Rectal smooth muscle tissue (tissue), 1 donor: ENCODE data around the gene KRTAP5-1.
A peak's percentile ranks its signal among the peaks of the same experiment; 100 is the strongest.

Experiments used
- H3K27ac ChIP-seq: one replicate; pipeline ENCODE4 v1.7.0; 2013; ENCODE audit warnings: low read depth, low read length, inconsistent platforms
- H3K27me3 ChIP-seq: one replicate; pipeline ENCODE4 v1.7.0; 2013; ENCODE audit warnings: low read length; ENCODE audit not compliant: control insufficient read depth, insufficient read depth
- H3K36me3 ChIP-seq: one replicate; pipeline ENCODE4 v1.7.0; 2013; ENCODE audit warnings: low read length; ENCODE audit not compliant: control insufficient read depth, insufficient read depth
- H3K4me1 ChIP-seq: one replicate; pipeline ENCODE4 v1.7.0; 2013; ENCODE audit warnings: low read length; ENCODE audit not compliant: control insufficient read depth, insufficient read depth
- H3K4me3 ChIP-seq: one replicate; pipeline ENCODE4 v1.7.0; 2013; ENCODE audit warnings: low read length
- H3K9ac ChIP-seq: one replicate; pipeline ENCODE4 v1.7.0; 2013; ENCODE audit warnings: low read length

KRTAP5-1 gene

GRCh38 chr11:1560649-1561251, 24.3 kb downstream of the KRTAP5-1 start:
- peaks cover 2% of the 10 kb centered on the region for H3K27me3 ChIP-seq
- peaks cover 36% of the 10 kb centered on the region for H3K4me1 ChIP-seq
- H3K27ac ChIP-seq, result peak overlapping the region; percentile 97
- H3K36me3 ChIP-seq, result peaks cover 9% of the 10 kb centered on the region
- H3K9ac ChIP-seq, result no peak overlapping the region
- H3K4me3 ChIP-seq, result no peak overlapping the region

- H3K36me3 ChIP-seq, result peaks cover 9% of the 10 kb centered on the region
- H3K4me3 ChIP-seq, result no peak overlapping the region
- peaks cover 32% of the 10 kb centered on the region for H3K4me1 ChIP-seq
These were observed 25.0 kb downstream of the KRTAP5-1 start for GRCh38 chr11:1560002-1560648.

GRCh38 chr11:1559111-1559951, 25.8 kb downstream of the KRTAP5-1 start:
- H3K36me3 ChIP-seq, result peaks cover 9% of the 10 kb centered on the region
- H3K4me3 ChIP-seq, result peak overlapping the region; percentile 4
- peak overlapping the region; percentile 97 for H3K27ac ChIP-seq
- peaks cover 26% of the 10 kb centered on the region for H3K4me1 ChIP-seq
- H3K9ac ChIP-seq, result no peak overlapping the region
- no peaks in the 10 kb centered on the region for H3K27me3 ChIP-seq

More at GRCh38 chr11:1560002-1560648, 25.0 kb downstream of the KRTAP5-1 start:
- H3K9ac ChIP-seq, result no peak overlapping the region
- H3K27me3 ChIP-seq, result peaks cover 2% of the 10 kb centered on the region
- peak overlapping the region; percentile 97 for H3K27ac ChIP-seq

- H3K27ac ChIP-seq, result peak overlapping the region; percentile 97
- H3K36me3 ChIP-seq, result peaks cover 9% of the 10 kb centered on the region
- H3K4me3 ChIP-seq, result peak overlapping the region; percentile 4
- no peaks in the 10 kb centered on the region for H3K27me3 ChIP-seq
- H3K9ac ChIP-seq, result no peak overlapping the region
- H3K4me1 ChIP-seq, result peaks cover 22% of the 10 kb centered on the region
These were observed 26.3 kb downstream of the KRTAP5-1 start for GRCh38 chr11:1558775-1559110.

- peaks cover 9% of the 10 kb centered on the region for H3K36me3 ChIP-seq
- H3K9ac ChIP-seq, result no peak overlapping the region
- peak overlapping the region; percentile 27 for H3K4me3 ChIP-seq
- peak overlapping the region; percentile 97 for H3K27ac ChIP-seq
- H3K4me1 ChIP-seq, result peaks cover 22% of the 10 kb centered on the region
- H3K27me3 ChIP-seq, result no peaks in the 10 kb centered on the region
These were observed 26.9 kb downstream of the KRTAP5-1 start for GRCh38 chr11:1557904-1558774.

GRCh38 chr11:1557051-1557884, 27.8 kb downstream of the KRTAP5-1 start:
- no peak overlapping the region for H3K4me3 ChIP-seq
- H3K4me1 ChIP-seq, result peaks cover 22% of the 10 kb centered on the region
- H3K9ac ChIP-seq, result no peak overlapping the region
- H3K27ac ChIP-seq, result peak overlapping the region; percentile 95
- H3K36me3 ChIP-seq, result peaks cover 9% of the 10 kb centered on the region
- no peaks in the 10 kb centered on the region for H3K27me3 ChIP-seq

- H3K4me1 ChIP-seq, result peaks cover 22% of the 10 kb centered on the region
- H3K36me3 ChIP-seq, result peaks cover 9% of the 10 kb centered on the region
- H3K27ac ChIP-seq, result no peak overlapping the region
- no peak overlapping the region for H3K4me3 ChIP-seq
- no peaks in the 10 kb centered on the region for H3K27me3 ChIP-seq
- no peak overlapping the region for H3K9ac ChIP-seq
These were observed 28.7 kb downstream of the KRTAP5-1 start for GRCh38 chr11:1556278-1556902.

- H3K4me1 ChIP-seq, result peaks cover 22% of the 10 kb centered on the region
- H3K9ac ChIP-seq, result no peak overlapping the region
- H3K27ac ChIP-seq, result no peak overlapping the region
- peaks cover 9% of the 10 kb centered on the region for H3K36me3 ChIP-seq
- no peak overlapping the region for H3K4me3 ChIP-seq
- H3K27me3 ChIP-seq, result no peaks in the 10 kb centered on the region
These were observed 29.4 kb downstream of the KRTAP5-1 start for GRCh38 chr11:1555713-1556153.

- H3K27ac ChIP-seq, result no peak overlapping the region
These were observed 29.9 kb downstream of the KRTAP5-1 start for GRCh38 chr11:1554981-1555712.

GRCh38 chr11:1553808-1554594, 31.1 kb downstream of the KRTAP5-1 start:
- Histone ChIP-seq H3K4me3 (no peak overlapping the region), H3K36me3 (peaks cover 3% of the 10 kb centered on the region), H3K27ac (no peak overlapping the region), H3K4me1 (peaks cover 12% of the 10 kb centered on the region), H3K9ac (no peak overlapping the region), H3K27me3 (no peaks in the 10 kb centered on the region)

More at GRCh38 chr11:1554981-1555712, 29.9 kb downstream of the KRTAP5-1 start:
- H3K4me3 ChIP-seq, result no peak overlapping the region
- H3K36me3 ChIP-seq, result peaks cover 7% of the 10 kb centered on the region
- no peaks in the 10 kb centered on the region for H3K27me3 ChIP-seq
- H3K9ac ChIP-seq, result no peak overlapping the region
- H3K4me1 ChIP-seq, result peaks cover 22% of the 10 kb centered on the region
